Nephron (organoid): ENCODE results near the gene EFCAB14.

ENCODE experiments used
- H3K27ac Mint-ChIP-seq, 3 experiments: 2 replicates each; pipeline ENCODE4 v1.8.0; 2020; ENCODE audit warnings: mixed read lengths in 3 of 3, mild to moderate bottlenecking in 2 of 3, moderate library complexity in 1 of 3
- H3K27me3 Mint-ChIP-seq: 2 replicates; pipeline ENCODE4 v1.8.0; 2021; ENCODE audit warnings: low read depth, mild to moderate bottlenecking, moderate library complexity, mixed read lengths
- H3K36me3 Mint-ChIP-seq: 2 replicates; pipeline ENCODE4 v1.8.0; 2020; ENCODE audit warnings: low read depth, mixed read lengths
- H3K4me1 Mint-ChIP-seq: 2 replicates; pipeline ENCODE4 v1.8.0; 2020; ENCODE audit warnings: mixed read lengths
- H3K4me3 Mint-ChIP-seq, 3 experiments: 2 replicates each; pipeline ENCODE4 v1.8.0; 2020; ENCODE audit warnings: mild to moderate bottlenecking in 3 of 3, mixed read lengths in 3 of 3, moderate library complexity in 2 of 3
- H3K9me3 Mint-ChIP-seq: 2 replicates; pipeline ENCODE4 v1.8.0; 2020; ENCODE audit warnings: mixed read lengths
- CTCF ChIP-seq, 3 experiments: fragments of 200-600 bp; sonication (generic); IDR thresholded peaks; one replicate each; pipeline ENCODE4 v1.5.0; 2021; ENCODE audit warnings: antibody characterized with exemption in 3 of 3; ENCODE audit not compliant: unreplicated experiment in 3 of 3

Gene EFCAB14

GRCh38 chr1:46643368-46643775 is 75.5 kb downstream of the EFCAB14 start:
- Mint-ChIP-seq H3K4me1 (peaks cover 15% of the 10 kb centered on the region), H3K9me3 (peaks cover 5% of the 10 kb centered on the region), H3K4me3 (no peak overlapping the region), H3K27ac (peak overlapping the region; percentile 69 to 85 (median 78)), H3K27me3 (no peaks in the 10 kb centered on the region), H3K36me3 (peaks cover 46% of the 10 kb centered on the region)
- no peak for TF ChIP-seq CTCF (IDR thresholded peaks at IDR 0.05; ENCODE audit: unreplicated experiment in 3 of 3)

DNA sequence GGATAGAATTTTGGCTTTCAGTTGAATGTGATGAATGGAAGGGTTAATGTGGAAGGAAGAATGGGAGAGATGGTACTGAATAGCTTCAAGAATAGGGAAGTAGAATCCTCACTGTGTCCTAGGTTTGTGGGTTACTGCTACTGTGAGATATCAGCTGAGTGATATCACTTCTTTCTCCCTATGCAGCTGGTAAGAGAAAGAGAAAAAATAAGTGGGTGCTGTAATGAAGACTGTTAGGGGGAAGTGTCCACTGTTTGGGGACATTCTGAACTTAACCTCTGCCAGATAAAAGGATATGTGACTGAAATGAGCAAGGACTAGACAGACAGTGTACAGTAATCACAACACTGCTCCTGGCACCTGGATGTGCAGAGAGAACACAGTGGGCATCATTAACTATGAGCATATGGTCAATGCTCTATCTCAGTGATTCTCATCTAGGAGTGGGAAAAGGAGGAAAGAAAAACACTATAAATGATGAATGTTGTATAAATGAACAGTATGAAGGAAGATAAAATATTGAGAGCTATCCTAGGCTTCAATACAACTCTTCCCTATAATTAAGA is 76.7 kb downstream of the EFCAB14 start:
- Mint-ChIP-seq H3K27me3 (no peaks in the 10 kb centered on the region), H3K36me3 (peaks cover 39% of the 10 kb centered on the region), H3K9me3 (peaks cover 2% of the 10 kb centered on the region), H3K4me3 (no peak overlapping the region), H3K4me1 (peaks cover 15% of the 10 kb centered on the region), H3K27ac (peak overlapping the region in 2 of 3 experiments; percentile 38 to 69)
- TF ChIP-seq CTCF (IDR thresholded peaks at IDR 0.05; ENCODE audit: unreplicated experiment in 3 of 3): no peak

- no peaks in the 10 kb centered on the region for H3K27me3 Mint-ChIP-seq
- peaks cover 42% of the 10 kb centered on the region for H3K36me3 Mint-ChIP-seq
- H3K4me3 Mint-ChIP-seq: no peak overlapping the region
- no peaks in the 10 kb centered on the region for H3K9me3 Mint-ChIP-seq
- TF ChIP-seq CTCF (IDR thresholded peaks at IDR 0.05; ENCODE audit: unreplicated experiment in 3 of 3): no peak
- peak overlapping the region; percentile 89 to 95 (median 94) for H3K27ac Mint-ChIP-seq
- peaks cover 15% of the 10 kb centered on the region for H3K4me1 Mint-ChIP-seq
These were observed 79.4 kb downstream of the EFCAB14 start for GRCh38 chr1:46639547-46639946.

DNA sequence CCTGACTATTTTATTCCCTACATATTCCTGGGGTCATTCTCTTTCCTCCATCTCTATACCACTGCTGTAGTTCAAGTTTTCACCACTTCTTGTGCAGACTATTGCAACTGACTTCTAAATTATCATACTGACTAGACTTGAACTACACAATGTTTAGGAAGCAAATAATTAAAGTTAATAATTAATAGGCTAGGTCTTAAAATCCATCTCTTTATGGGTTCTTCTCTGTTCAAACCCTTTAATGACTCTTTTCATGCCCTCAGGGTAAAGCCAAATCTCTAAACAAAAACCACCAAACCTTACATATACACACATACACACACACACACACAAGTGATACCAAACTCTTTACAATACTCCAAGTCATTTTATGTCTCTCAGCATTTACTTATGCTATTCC is 80.0 kb downstream of the EFCAB14 start:
- H3K4me1 Mint-ChIP-seq: peaks cover 15% of the 10 kb centered on the region
- TF ChIP-seq CTCF (IDR thresholded peaks at IDR 0.05; ENCODE audit: unreplicated experiment in 3 of 3): no peak
- H3K27ac Mint-ChIP-seq: peak overlapping the region; percentile 89 to 95 (median 94)
- peaks cover 48% of the 10 kb centered on the region for H3K36me3 Mint-ChIP-seq
- H3K27me3 Mint-ChIP-seq: no peaks in the 10 kb centered on the region
- peak overlapping the region in 1 of 3 experiments; percentile 11 for H3K4me3 Mint-ChIP-seq
- no peaks in the 10 kb centered on the region for H3K9me3 Mint-ChIP-seq

DNA sequence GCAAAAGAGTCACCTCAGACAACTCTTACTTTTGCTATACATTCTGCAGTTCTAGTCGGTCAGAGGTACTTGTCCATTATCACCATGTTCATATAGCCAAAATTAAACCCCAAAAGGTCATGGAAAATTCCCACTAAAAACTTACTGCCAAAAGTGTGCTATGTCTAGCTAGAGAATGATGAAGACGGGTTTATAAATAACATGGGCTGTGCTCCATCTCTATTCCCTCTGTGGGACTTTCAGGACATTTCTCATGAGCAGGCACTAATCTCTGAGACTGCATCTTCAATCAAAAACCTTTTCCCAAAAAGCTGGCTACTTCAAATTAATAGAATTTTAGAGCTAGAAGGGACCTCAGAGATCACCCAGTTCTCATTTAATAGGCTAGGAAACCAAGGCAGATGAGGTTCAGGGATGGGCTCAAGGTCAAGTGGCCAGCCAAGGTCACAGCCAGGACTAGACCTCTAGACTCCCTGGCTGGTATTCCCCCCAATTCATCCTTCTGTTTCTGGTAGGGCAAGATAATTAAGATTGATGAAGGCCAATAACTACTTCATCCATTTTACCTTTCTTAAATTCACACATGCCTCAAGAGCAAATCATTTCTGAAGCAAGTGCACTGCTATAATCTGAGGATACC is 81.3 kb downstream of the EFCAB14 start:
- peaks cover 10% of the 10 kb centered on the region for H3K4me1 Mint-ChIP-seq
- TF ChIP-seq CTCF (IDR thresholded peaks at IDR 0.05; ENCODE audit: unreplicated experiment in 3 of 3): no peak
- H3K27me3 Mint-ChIP-seq: no peaks in the 10 kb centered on the region
- H3K9me3 Mint-ChIP-seq: no peaks in the 10 kb centered on the region
- H3K27ac Mint-ChIP-seq: peak overlapping the region in 1 of 3 experiments; percentile 28
- no peak overlapping the region for H3K4me3 Mint-ChIP-seq
- H3K36me3 Mint-ChIP-seq: peaks cover 56% of the 10 kb centered on the region

GRCh38 chr1:46635205-46635604 is 83.7 kb downstream of the EFCAB14 start:
- no peaks in the 10 kb centered on the region for H3K9me3 Mint-ChIP-seq
- H3K36me3 Mint-ChIP-seq: peaks cover 52% of the 10 kb centered on the region
- peaks cover 10% of the 10 kb centered on the region for H3K4me1 Mint-ChIP-seq
- no peak overlapping the region for H3K4me3 Mint-ChIP-seq
- TF ChIP-seq CTCF (IDR thresholded peaks at IDR 0.05; ENCODE audit: unreplicated experiment in 3 of 3): no peak
- no peaks in the 10 kb centered on the region for H3K27me3 Mint-ChIP-seq
- peak overlapping the region in 1 of 3 experiments; percentile 16 for H3K27ac Mint-ChIP-seq
